ENCODE results near the gene TBC1D2.

TBC1D2 gene

GRCh38 chr9:98247831-98248657, 7.4 kb downstream of the TBC1D2 start:
- no peak overlapping the region for H3K4me3 ChIP-seq (ENCODE audit: low read depth, low read length)
- TF ChIP-seq CTCF (IDR thresholded peaks at IDR 0.05; ENCODE audit: low read depth, low read length, missing control alignments) = no peak
- in situ Hi-C loops (cut with HindIII; ENCODE audit: low sequenced_read_pairs) = no loop called here
- no peak for DNase-seq (ENCODE audit: low read depth)

GRCh38 chr9:98242426-98242825, 13.0 kb downstream of the TBC1D2 start:
- TF ChIP-seq CTCF (IDR thresholded peaks at IDR 0.05; ENCODE audit: low read depth, low read length, missing control alignments) = no peak
- H3K4me3 ChIP-seq (ENCODE audit: low read depth, low read length) = no peak overlapping the region
- no peak for DNase-seq (ENCODE audit: low read depth)
- in situ Hi-C loops (cut with HindIII; ENCODE audit: low sequenced_read_pairs) = no loop called here

GRCh38 chr9:98241357-98242300, 13.8 kb downstream of the TBC1D2 start:
- no peak for DNase-seq (ENCODE audit: low read depth)
- peak; percentile 31 for TF ChIP-seq CTCF (IDR thresholded peaks at IDR 0.05; ENCODE audit: low read depth, low read length, missing control alignments)
- in situ Hi-C loops (cut with HindIII; ENCODE audit: low sequenced_read_pairs) = no loop called here
- no peak overlapping the region for H3K4me3 ChIP-seq (ENCODE audit: low read depth, low read length)

- TF ChIP-seq CTCF (IDR thresholded peaks at IDR 0.05; ENCODE audit: low read depth, low read length, missing control alignments) = no peak
- no peak overlapping the region for H3K4me3 ChIP-seq (ENCODE audit: low read depth, low read length)
- DNase-seq (ENCODE audit: low read depth) = no peak
- in situ Hi-C loops (cut with HindIII; ENCODE audit: low sequenced_read_pairs) = no loop called here
Measured at GRCh38 chr9:98240475-98240874, 15.0 kb downstream of the TBC1D2 start.

- DNase-seq (ENCODE audit: low read depth) = no peak
- no peak for TF ChIP-seq CTCF (IDR thresholded peaks at IDR 0.05; ENCODE audit: low read depth, low read length, missing control alignments)
- in situ Hi-C loops (cut with HindIII; ENCODE audit: low sequenced_read_pairs) = no loop called here
- no peak overlapping the region for H3K4me3 ChIP-seq (ENCODE audit: low read depth, low read length)
Measured at GRCh38 chr9:98236901-98237487, 18.5 kb downstream of the TBC1D2 start.

- no peak for DNase-seq (ENCODE audit: low read depth)
- no peak for TF ChIP-seq CTCF (IDR thresholded peaks at IDR 0.05; ENCODE audit: low read depth, low read length, missing control alignments)
- in situ Hi-C loops (cut with HindIII; ENCODE audit: low sequenced_read_pairs) = no loop called here
- H3K4me3 ChIP-seq (ENCODE audit: low read depth, low read length) = no peak overlapping the region
Measured at GRCh38 chr9:98235126-98235525, 20.3 kb downstream of the TBC1D2 start.
